Activated naive CD8-positive, alpha-beta T cell treated with anti-CD3 and anti-CD28 coated beads, Interleukin-2, amount 50 U/mL, for 16 hours (primary cell): ENCODE data around the gene SERAC1.
"Not testable (repeated sequence)": the region's sequence is repeated elsewhere in the genome, so short reads cannot be mapped to it uniquely, and the experiment has no call there.

Experiments used
- DNase-seq: peaks from one replicate; pipeline ENCODE4 v3.0.0-alpha.2; 2020; ENCODE audit warnings: low read depth, low spot score

Gene SERAC1

DNA sequence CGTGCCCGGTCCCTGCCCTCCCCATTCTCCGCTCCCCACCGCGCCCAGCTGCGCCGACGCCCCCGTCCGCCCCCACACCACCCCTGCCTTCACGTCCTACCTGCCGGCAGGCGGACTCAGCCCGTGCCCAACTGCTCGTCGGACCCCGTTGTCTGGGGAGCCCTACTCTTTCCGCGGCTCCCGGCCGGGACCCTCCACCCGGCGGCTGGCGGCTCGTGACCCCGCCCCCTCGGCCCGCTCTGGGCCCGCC lies at the start of gene SERAC1:
Gene SERAC1, minus strand, starts transcription at position 223 of the 250 bp plus-strand sequence. CDS start 9,899 bp downstream, outside the sequence.
- DNase-seq, result no peak

DNA sequence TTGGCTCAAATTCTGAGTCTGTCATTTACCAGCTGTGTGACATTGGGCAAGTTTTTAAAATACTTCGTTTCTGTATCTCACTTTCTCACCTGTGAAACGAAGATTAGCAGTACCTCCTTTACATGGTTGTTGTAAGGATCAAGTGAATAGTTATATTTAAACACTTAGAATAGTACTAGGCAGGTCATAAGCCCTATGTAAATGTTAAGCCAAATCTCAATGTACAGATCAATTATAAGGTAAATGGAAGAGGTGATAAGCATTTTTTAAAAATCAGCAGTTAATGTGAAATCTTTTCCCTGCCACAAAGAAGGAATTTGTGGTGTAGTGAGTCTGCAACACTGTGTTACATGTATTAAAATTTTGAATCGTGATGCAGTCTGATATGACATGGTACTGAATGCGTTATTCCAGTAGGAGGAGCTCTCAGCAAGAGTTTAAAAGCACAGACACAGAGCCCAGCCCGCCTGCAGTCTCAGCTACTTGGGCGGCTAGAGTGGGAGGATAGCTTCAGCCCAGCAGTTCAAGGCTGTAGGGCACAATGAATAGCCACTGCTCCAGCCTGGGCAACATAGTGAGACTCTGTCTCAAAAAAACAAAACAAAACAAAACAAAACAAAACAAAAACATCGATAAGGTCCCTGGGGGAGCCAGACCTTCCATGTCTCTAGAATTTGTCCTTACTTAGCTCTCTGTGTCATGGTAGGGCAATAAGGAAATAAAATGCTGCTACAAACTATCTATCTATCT lies 46.0 kb upstream of the SERAC1 start:
- DNase-seq, result peak; percentile 6

DNA sequence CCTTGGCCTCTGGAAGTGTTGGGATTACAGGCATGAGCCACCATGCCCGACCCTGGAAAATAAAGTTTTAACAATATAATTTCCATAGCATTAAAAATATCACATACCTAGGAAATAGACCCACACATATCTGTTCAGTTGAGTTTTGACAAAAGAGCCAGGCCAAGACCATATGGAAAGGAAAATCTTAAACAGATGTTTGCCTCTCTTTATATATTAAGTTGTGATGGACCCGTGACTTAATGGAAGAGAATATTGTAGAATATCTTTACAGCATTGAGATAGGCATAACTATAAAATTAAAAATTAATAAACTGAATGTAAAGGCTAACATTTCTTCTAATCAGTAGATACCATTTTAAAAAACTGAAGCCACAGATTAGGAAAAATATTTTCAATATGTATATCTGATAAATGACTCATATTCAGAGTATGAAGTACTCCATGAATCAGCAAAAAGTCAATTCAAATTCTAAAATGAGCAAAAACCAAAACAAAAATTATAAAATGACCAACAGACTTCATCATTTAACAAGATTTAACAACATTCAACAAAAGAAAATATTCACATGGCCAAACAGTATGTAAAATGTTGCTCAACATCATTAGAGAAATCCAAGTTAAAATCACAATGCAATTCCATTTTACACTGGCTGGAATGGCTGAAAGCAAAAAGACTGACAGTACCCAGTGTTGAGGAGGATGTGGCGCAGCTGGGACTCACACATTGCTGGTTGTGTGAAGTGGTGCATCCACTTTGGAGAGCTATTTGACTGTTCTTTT lies 43.4 kb upstream of the SERAC1 start:
- no peak for DNase-seq

DNA sequence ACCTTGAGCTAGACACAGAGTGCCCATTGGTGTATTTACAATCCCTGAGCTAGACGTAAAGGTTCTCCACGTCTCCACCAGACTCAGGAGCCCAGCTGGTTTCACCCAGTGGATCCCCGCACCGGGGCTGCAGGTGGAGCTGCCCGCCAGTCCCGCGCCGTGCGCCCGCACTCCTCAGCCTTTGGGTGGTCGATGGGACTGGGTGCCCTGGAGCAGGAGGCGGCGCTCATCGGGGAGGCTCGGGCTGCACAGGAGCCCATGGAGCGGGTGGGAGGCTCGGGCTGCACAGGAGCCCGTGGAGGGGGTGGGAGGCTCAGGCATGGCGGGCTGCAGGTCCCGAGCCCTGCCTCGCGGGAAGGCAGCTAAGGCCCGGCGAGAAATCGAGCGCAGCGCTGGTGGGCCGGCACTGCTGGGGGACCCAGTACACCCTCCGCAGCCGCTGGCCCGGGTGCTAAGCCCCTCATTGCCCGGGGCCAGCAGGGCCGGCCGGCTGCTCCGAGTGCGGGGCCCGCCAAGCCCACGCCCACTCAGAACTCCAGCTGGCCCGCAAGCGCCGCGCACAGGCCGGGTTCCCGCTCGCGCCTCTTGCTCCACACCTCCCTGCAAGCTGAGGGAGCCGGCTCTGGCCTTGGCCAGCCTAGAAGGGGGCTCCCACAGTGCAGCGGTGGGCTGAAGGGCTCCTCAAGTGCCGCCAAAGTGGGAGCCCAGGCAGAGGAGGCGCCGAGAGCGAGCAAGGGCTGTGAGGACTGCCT lies 41.7 kb upstream of the SERAC1 start:
- DNase-seq, result not testable (repeated sequence)

DNA sequence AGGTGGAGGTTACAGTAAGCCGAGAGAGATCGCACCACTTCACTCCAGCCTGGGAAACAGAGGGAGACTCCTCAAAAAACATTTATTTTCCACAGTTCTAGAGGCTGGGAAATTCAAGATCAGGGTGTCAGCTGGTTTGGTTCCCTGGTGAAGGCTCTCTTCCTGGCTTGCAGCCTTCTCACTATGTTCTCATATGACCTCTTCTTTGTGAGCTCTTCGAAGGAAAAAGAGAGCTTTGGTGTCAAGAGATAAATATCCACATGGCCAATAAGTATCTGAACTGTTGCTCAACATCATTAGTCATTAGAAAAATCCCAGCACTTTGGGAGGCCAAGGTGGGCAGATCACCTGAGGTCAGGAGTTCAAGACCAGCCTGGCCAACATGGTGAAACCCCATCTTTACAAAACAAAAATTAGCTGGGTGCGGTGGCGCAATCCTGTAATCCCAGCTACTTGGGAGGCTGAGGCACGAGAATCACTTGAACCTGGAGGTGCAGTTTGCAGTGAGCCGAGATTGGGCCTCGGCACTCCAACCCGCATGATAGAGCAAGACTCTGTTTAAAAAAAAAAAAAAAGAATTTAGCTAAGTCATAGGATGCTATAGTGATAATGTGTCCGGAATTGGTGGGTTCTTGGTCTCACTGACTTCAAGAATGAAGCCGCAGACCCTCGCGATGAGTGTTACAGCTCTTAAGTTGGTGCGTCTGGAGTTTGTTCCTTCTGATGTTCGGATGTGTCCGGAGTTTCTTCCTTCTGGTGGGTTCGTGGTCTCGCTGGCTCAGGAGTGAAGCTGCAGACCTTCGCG lies 40.4 kb upstream of the SERAC1 start:
- not testable (repeated sequence) for DNase-seq

DNA sequence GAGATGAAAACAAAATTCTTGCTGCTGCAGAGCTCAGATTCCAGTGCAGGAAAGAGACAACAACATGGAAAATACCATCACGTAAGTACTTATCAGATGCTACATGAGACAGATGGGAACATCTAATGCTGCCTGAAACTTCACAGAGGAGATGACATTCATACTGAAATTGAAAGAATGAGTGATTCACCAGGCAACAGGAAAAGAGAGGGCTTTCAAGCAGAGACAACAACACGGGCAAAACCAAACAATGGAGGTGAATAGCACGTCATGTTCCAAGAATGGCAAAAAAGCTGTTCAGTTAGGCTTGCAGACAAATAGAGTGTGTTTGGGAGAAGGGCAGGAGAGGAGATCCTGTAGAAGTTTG lies 39.3 kb upstream of the SERAC1 start:
- DNase-seq, result no peak

DNA sequence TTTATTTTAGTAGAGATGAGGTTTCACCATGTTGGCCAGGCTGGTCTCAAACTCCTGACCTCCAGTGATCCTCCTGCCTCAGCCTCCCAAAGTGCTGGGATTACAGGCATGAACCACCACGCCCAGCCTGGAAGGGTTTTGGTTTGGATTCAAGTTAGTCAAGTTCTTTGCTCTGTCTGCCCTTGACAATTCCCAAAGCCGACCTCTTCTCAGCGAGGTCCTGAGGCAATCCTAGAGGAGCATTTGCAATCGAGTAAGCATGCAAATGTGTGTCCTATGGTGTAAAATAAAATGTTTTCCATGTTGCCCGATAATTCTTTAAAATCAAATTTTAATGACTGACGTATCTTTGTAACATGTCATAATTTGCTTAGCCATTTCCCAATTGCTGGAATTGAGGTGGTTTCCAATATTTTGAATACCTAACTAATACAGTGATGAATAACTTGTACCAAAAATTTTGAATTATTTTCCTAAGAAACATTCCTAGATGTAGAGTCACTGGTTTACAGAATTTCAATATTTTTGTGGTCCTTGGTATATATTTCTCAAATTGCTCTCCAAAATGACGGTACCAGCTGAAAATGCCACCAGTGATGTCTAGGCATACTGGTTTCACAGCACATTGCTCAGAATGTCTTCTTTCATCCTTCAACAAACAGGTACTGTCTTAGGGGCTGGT lies 38.8 kb upstream of the SERAC1 start:
- no peak for DNase-seq

DNA sequence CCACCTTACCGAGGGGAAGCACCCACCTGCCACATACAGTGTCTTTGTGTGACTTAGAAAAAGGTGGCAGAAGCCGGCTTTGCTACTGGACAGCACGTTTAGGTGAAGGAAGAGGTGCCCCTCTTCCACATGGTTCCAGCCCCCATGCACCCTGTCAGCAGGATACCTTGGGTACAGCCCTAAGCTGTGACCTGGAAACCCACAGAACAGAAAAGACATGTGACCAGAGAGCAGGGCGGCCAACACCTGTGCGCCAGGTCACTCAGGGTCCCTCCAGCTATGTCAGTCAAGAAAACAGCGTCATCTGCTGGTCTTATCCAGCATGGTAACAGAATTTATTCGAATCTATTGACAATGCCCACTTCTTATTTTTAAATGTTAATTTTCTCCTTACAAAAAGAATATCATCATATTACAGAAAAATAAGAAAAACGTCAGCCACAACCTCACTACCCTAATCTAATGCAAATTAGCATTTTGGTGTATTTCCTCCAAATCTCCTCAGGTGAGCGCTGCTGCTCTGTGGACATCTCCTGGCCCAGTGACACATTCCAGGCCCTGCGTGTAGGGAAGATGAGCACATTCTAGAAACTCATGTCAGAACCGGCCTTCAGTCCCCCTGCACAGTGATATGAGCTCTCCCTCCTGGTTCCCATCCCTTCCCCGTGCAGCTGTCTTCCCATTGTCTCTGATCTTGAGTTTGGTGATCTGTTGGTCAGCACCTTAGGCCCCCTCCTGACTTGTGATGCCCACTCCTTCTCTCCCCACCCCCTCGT lies 37.3 kb upstream of the SERAC1 start:
- no peak for DNase-seq

DNA sequence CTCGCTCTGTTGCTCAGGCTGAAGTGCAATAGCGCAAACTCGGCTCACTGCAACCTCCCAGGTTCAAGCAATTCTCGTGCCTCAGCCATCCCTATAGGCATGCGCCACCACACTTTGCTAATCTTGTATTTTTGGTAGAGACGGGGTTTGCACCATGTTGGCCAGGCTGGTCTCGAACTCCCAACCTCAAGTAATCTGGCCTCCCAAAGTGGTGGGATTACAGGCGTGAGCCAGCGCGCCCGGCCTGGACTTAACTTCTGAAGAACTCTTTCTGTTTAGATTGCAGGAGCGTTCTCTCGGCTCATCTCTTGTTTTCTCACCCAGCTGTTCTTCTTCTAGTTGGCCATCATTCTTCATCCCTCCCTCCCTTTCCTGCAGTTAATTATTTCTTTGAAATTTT lies 30.4 kb upstream of the SERAC1 start:
- no peak for DNase-seq

DNA sequence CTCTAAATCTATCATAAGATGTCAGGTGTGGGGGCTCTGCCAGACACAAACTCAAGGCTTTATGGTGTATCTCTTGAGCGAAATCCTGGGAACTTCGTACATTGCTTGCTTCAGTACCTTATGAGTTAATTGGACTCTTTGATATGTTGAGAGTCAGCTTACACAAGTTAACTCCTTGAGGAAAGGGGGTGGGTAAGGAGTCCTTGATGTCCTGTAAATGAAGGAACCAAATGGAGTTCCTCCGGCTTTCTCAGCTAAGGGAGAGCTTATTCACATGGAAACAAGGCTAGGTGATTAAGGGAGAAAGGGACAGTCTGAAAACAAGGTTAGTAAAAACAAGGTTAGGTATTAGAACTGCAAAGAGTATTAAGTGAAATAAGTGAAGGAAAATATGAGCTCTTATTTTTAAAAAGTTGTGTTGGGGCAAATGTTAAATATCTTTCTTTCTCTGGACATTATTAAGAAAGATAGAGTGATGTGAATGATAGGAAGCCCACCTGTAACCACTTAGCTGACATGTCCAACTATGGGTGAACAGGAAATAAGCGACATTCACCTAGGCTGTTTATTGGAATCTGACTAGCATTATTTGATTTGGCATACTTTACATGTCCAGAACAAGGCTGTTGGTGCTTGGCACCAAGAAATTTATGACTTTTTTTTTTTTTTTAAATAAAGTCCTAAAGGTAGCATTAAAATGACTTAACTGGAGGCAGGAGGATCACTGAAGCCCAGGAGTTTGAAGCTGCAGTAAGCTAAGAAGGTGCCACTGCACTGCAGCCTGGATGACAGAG lies 26.6 kb upstream of the SERAC1 start:
- DNase-seq, result no peak

DNA sequence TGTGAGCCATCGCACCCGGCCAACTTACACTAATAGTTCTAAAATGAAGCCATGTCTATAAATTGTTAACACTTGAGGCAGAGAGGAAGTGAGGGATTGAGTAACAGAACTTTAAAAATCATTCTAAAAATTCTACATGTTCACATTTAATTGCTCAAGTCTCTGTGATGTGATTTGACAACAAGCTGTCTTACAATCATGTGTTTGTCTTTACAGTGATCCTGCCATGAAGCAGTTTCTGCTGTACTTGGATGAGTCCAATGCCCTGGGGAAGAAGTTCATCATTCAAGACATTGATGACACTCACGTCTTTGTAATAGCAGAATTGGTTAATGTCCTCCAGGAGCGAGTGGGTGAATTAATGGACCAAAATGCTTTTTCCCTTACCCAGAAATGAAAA lies 23.7 kb upstream of the SERAC1 start:
- DNase-seq, result no peak

DNA sequence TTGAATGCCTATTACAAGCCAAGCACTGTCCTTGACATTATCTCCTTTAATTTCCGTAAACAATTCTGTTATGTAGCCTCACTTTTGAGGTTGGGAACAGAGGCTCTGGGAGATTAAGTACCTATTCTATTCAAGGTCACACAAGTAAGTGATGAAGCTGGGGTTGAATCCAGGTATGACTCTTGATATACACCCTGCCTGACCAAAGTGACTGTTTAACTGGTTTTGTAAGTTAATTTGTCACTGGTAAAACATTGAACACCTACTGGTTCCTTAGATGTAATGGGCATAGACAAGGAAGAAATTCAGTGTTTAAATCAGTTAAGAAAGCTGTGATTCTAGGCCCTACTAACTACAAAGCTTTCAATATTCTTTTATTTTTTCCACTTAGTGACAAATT lies 23.0 kb upstream of the SERAC1 start:
- DNase-seq, result no peak

DNA sequence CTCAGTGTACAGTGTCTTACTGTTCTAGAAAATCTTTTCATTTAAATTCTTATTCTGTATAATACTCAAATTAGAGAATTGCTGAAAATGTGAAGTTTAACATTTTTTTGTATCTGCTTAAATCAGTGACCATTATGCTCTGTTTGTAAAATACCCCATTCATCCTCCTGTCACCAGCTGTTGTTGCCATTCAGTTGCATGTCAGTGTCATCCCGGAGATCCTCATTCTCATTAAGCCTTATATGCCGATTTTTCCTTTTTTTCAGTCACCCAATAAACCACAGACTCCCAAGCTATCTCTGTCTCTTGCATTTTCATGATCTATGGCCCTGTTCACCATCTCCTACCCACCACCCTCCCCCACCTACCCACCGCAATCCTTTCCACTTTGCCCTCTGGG lies 20.5 kb upstream of the SERAC1 start:
- no peak for DNase-seq

DNA sequence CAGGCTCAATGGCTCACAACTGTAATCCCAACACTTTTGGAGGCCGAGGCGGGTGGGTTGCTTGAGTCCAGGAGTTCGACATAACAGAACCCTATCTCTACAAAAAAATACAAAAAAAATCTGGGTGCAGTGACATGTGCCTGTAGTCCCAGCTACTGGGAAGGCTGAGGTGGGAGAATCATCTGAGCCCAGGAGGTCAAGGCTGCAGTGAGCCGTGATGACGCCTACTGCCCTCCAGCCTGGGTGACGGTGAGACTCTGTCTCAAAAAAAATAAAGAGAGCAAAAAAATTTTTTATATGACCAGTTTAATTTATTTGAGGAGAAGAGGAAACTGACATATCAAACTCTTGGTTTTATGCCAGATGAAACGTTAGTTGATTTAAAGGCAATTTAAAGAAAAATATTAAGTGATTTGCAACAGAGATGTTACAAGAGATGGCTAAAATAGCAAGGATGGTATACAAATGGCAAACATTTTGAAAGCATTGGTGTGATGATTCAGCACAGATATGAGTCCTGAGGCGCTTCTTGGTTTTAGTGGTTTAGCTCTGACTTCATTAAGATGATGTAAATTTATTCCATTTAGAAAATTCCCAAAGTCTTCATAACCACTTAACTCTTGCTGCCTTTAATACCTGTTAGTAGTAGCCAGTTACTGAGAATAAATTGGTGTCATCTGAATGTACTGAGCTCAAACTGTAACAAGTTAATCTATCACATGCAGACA lies 17.8 kb upstream of the SERAC1 start:
- DNase-seq, result no peak

DNA sequence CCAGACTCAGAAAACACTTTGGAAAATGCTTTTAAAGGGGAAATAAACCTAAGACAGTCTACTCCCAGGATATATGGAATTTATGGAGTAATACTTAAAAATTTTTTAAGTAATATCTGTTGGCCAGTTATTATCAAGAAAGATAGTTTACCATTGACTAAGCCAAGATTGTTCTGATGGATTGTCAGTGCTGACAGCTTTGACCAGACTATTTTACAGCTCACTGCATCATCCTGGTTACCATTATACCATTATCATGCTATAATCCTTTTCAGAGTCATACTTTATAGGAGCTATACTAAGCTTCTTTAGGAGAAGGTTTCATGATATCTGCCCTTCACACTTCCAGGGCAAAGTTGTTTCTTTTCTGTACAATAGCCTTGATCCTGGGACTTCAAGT lies 16.5 kb upstream of the SERAC1 start:
- DNase-seq, result no peak

DNA sequence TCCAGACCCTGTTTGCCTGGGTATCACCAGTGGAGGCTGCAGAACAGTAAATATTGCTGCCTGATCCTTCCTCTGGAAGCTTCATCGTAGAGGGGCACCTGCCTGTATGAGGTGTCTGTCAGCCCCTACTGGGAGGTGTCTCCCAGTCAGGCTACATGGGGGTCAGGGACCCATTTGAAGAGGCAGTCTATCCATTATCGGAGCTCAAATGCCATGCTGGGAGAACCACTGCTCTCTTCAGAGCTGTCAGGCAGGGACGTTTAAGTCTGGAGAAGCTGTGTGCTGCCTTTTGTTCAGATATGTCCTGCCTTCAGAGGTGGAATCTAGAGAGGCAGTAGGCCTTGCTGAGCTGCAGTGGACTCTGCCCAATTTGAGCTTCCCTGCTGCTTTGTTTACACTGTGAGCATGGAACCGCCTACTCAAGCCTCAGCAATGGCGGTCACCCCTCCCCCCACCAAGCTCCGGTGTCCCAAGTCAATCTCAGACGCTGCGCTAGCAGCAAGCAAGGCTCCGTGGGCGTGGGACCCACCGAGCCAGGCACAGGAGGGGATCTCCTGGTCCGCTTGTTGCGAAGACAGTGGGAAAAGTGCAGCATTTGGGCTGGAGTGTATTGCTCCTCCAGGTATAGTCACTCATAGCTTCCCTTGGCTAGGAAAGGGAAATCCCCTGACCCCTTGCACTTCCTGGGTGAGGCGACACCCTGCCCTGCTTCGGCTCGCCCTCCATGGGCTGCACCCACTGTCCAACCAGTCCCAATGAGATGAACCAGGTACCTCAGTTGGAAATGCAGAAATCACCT lies 15.3 kb upstream of the SERAC1 start:
- DNase-seq, result not testable (repeated sequence)

DNA sequence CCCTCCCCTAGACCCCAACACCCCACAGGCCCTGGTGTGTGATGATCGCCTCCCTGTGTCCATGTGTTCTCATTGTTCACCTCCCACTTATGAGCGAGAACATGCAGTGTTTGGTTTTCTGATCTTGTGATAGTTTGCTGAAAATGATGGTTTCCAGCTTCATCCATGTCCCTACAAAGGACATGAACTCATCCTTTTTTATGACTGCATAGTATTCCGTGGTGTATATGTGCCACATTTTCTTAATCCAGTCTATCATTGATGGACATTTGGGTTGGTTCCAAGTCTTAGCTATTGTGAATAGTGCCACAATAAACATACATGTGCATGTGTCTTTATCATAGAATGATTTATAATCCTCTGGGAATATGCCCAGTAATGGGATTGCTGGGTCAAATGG lies 9.7 kb upstream of the SERAC1 start:
- not testable (repeated sequence) for DNase-seq

DNA sequence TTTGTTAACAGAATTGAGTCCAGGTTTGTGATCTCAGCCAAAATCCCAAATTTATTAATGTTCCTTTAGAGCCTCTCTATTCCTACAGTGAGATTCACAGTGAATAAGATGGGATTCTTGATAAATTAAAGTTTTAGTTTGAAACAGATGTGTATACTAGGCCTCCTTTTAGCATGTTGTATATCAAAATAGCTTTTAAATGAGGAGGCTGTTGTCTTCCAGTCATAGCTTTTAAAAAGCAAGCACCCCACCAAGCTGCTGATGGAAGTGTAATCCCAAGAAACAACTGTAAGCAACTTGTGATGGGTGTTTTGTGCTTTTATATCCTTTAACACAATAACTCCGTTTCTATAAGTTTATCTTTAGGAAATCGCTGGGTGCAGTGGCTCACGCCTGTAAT lies 7.0 kb upstream of the SERAC1 start:
- no peak for DNase-seq
